Uterus (tissue), 4 donors: Measurements from ENCODE around the gene MRPS22. TPM values are rescaled to one million over a fixed set of nuclear protein-coding genes. Genes with fewer than 3 reads are reported as not detected.
"Not testable (repeated sequence)": the region's sequence is repeated elsewhere in the genome, so short reads cannot be mapped to it uniquely, and the experiment has no call there.

Source experiments
- DNase-seq, 2 donors: peaks; one replicate each; pipeline ENCODE4 v3.0.0-alpha.2; 2019 to 2020
- H3K27ac ChIP-seq, 2 donors: fragments of 200-600 bp; sonication (generic); 1 replicate in 1 of 2; 2 replicates in 1 of 2; pipeline ENCODE4 v1.5.1; 2016 to 2018
- H3K27me3 ChIP-seq, 2 donors: fragments of 200-600 bp; sonication (generic); one replicate each; pipeline ENCODE4 v1.5.1; 2018 to 2019; ENCODE audit warnings: control low read depth in 1 of 2
- H3K36me3 ChIP-seq, 2 donors: fragments of 200-600 bp; sonication (generic); one replicate each; pipeline ENCODE4 v1.5.1; 2019; ENCODE audit warnings: control low read depth in 1 of 2
- H3K4me1 ChIP-seq, 2 donors: fragments of 200-600 bp; sonication (generic); one replicate each; pipeline ENCODE4 v1.5.1; 2018 to 2019; ENCODE audit warnings: control low read depth in 1 of 2
- H3K4me3 ChIP-seq, 2 donors: fragments of 200-600 bp; sonication (generic); 1 replicate in 1 of 2; 2 replicates in 1 of 2; pipeline ENCODE4 v1.5.1; 2018 to 2019; ENCODE audit warnings: mild to moderate bottlenecking in 1 of 2
- H3K9me3 ChIP-seq, 2 donors: fragments of 200-600 bp; sonication (generic); one replicate each; pipeline ENCODE4 v1.5.1; 2019; ENCODE audit warnings: control low read depth in 1 of 2
- POLR2A ChIP-seq, 2 donors: fragments of 450-650 bp; IDR thresholded peaks; one replicate each; pipeline ENCODE4 v1.6.1; 2016; ENCODE audit warnings: antibody characterized with exemption in 2 of 2, mild to moderate bottlenecking in 1 of 2, moderate library complexity in 1 of 2
- intact Hi-C: fragments of 100-400 bp; cut with DNase I; formaldehyde crosslinking; loops from one replicate; pipeline ENCODE4 v1.15.1; 2023; ENCODE audit warnings: low total_unique reads
- total RNA-seq, 4 donors: library from RNA; depleted of rRNA in 3 of 4; stranded (reverse); fragments of >200 nt in 3 of 4; gene quantifications; one replicate each; pipeline versions ENCODE4 v1.1.0 to v1.2.4, GENCODE V29; 2014 to 2023
- TF ChIP-seq, protein P1 (sequence below), 4 experiments: fragments of 200-600 bp in 2 of 4; fragments of 450-650 bp in 2 of 4; sonication (generic) in 2 of 4; IDR thresholded peaks; one replicate each; pipeline ENCODE4 v1.5.1; 2016 to 2019; ENCODE audit warnings: antibody characterized with exemption in 4 of 4, mild to moderate bottlenecking in 2 of 4, moderate library complexity in 1 of 4
- donor health status: DM: yes; HTN: yes; CAD: no.

MRPS22 gene
- total RNA-seq, 4 donors from 2014 or later = 47.8 to 118 (median 76.5) TPM

DNA sequence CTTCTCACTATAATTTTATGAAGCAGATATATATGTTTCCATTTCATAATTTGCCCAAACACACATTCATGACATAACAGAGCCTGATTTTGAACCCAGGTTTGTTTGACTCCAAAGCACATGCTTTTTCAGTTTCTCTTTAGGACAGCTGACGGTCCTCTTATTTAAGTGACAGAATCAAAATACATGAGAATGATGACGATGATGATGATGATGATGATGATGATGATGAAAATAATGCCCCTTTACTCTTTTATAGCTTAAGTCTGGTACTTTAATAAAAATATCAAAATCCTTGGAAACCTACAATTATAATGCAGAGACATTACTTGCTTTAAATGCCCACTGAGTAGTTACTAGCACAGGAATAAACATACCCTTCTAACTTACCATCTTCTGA, 30.3 kb downstream of the MRPS22 start:
- H3K27me3 ChIP-seq = no peaks in the 10 kb centered on the region
- H3K36me3 ChIP-seq = no peaks in the 10 kb centered on the region
- H3K4me1 ChIP-seq = no peaks in the 10 kb centered on the region
- H3K4me3 ChIP-seq = no peak overlapping the region
- no peaks in the 10 kb centered on the region for H3K9me3 ChIP-seq
- DNase-seq = no peak
- H3K27ac ChIP-seq = no peak overlapping the region
- TF ChIP-seq, protein P1, sequence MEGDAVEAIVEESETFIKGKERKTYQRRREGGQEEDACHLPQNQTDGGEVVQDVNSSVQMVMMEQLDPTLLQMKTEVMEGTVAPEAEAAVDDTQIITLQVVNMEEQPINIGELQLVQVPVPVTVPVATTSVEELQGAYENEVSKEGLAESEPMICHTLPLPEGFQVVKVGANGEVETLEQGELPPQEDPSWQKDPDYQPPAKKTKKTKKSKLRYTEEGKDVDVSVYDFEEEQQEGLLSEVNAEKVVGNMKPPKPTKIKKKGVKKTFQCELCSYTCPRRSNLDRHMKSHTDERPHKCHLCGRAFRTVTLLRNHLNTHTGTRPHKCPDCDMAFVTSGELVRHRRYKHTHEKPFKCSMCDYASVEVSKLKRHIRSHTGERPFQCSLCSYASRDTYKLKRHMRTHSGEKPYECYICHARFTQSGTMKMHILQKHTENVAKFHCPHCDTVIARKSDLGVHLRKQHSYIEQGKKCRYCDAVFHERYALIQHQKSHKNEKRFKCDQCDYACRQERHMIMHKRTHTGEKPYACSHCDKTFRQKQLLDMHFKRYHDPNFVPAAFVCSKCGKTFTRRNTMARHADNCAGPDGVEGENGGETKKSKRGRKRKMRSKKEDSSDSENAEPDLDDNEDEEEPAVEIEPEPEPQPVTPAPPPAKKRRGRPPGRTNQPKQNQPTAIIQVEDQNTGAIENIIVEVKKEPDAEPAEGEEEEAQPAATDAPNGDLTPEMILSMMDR (IDR thresholded peaks at IDR 0.05) = no peak
- no peak for TF ChIP-seq POLR2A (IDR thresholded peaks at IDR 0.05)
- intact Hi-C loops = no loop called here

DNA sequence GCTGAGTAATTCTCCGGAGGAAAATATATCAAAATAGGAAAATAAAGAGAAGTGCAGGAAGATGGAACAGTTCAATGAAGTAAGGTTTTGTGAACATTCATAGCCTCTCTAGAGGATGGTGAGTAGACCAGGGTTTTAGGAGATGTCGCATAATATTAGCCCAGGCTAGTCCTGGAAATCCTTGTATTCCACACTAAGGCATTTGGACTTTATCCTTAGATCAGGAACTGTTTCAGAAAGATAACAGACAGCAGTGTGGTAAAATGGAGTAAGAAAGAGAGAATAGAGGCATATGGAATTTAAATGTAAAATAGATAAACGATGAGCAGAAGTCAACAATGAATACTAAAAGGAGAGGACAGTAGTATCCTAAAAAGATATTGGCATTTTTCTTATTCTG, 33.6 kb downstream of the MRPS22 start:
- H3K4me3 ChIP-seq = no peak overlapping the region
- TF ChIP-seq POLR2A (IDR thresholded peaks at IDR 0.05) = no peak
- TF ChIP-seq, protein P1 (IDR thresholded peaks at IDR 0.05) = no peak
- no peaks in the 10 kb centered on the region for H3K27me3 ChIP-seq
- no peaks in the 10 kb centered on the region for H3K9me3 ChIP-seq
- no peak for DNase-seq
- no peaks in the 10 kb centered on the region for H3K36me3 ChIP-seq
- intact Hi-C loops = no loop called here
- no peak overlapping the region for H3K27ac ChIP-seq
- no peaks in the 10 kb centered on the region for H3K4me1 ChIP-seq

DNA sequence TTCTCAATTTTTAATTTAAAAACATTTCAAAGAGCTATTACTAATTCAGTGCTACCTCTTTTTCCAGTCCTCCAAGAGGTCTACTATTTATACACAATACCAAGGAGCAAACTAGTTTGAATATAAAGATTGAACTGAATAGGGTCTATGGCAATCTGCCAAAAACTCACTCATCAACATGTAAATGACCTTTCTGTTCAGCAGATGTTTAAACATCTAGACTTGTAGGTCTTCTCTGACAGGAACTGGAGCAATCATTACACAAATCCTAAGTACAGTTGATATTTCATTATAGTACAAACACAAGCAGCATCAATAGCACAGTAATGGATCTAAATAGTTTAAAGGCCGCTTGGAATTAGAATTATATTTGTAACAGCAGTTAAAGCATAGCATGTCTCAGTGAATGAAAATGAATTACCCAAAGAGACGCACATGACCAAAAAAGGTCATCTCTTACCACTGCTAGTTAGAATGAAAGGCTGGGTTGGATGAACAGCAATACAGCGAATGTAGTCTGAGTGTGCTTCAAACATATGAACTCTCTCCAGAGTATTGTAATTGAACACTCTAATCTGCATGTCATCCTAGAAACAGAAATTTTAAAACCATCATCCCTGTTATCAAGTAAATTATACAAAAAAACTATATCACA, 34.9 kb downstream of the MRPS22 start:
- TF ChIP-seq, protein P1 (IDR thresholded peaks at IDR 0.05) = no peak
- no peak for TF ChIP-seq POLR2A (IDR thresholded peaks at IDR 0.05)
- H3K36me3 ChIP-seq = no peaks in the 10 kb centered on the region

DNA sequence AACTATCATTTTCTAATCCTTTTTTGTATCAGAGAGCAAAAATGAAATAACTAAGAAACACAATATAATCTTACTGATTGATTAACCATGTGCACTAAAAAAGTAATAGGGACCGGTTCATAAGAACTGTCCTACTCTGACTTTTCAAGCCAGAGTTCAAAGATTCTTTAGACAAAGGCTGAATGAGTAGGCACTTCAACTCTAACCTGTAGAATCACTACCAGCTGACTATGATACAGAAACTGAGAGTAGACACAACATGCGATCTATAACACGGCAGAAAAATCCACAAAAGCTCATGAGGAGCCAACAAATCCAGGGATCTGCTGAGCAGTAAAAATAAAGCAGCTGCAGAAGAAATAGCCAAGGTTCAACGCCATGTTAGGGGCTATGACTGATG, 36.8 kb downstream of the MRPS22 start:
- Histone ChIP-seq H3K36me3 (no peaks in the 10 kb centered on the region), H3K4me1 (peaks cover 0 to 4% of the 10 kb centered on the region in 2 donors), H3K27me3 (no peaks in the 10 kb centered on the region), H3K9me3 (no peaks in the 10 kb centered on the region), H3K4me3 (no peak overlapping the region), H3K27ac (no peak overlapping the region)
- no peak for DNase-seq
- intact Hi-C loops = no loop called here
- TF ChIP-seq POLR2A (IDR thresholded peaks at IDR 0.05) = no peak
- TF ChIP-seq, protein P1 (IDR thresholded peaks at IDR 0.05) = no peak

More for the DNA sequence above, 34.9 kb downstream of the MRPS22 start:
- Histone ChIP-seq H3K27ac (no peak overlapping the region), H3K4me3 (no peak overlapping the region), H3K4me1 (no peaks in the 10 kb centered on the region), H3K9me3 (no peaks in the 10 kb centered on the region), H3K27me3 (no peaks in the 10 kb centered on the region)
- no peak for DNase-seq
- intact Hi-C loops = no loop called here

DNA sequence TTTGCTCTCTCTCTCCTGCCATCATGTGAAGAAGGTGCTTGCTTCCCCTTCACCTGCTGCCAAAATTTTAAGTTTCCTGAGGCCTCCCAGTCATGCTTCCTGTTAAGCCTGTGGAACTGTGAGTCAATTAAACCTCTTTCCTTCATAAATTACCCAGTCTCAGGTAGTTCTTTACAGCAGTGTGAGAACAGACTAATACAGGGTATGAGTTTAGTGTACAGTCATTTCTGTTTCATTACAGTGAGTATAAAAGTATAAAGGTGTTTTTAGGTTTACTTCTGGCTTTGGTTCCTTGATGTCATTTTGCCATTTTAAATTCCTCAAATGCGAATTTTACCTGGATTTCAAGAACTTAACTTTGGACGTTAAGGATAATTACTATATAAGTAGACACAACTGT, 38.5 kb downstream of the MRPS22 start:
- DNase-seq, intact Hi-C loops, H3K27me3 ChIP-seq, H3K36me3 ChIP-seq, H3K9me3 ChIP-seq, H3K27ac ChIP-seq, H3K4me3 ChIP-seq: not testable (repeated sequence)
- H3K4me1 ChIP-seq = peaks cover 4 to 11% of the 10 kb centered on the region in 2 donors

DNA sequence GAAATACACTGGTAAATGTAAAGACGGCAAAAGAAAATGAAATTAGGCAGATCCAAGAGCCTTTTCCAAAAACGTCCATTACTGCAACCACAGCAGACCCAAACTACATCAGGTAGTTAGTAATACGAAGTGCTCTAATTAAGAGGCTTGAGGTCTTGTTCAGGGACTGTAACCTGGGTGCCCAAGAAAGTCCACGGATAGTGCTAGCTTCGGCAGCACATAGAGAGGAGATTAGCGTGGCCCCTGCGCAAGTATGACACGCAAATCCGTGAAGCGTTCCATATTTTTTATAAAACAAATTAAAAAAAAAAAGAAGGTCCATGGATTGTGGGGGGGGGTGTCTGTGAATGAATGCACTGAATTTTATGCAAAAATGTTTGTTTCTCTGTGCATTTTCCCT, 44.3 kb downstream of the MRPS22 start:
- Histone ChIP-seq H3K4me1 (peaks cover 4 to 16% of the 10 kb centered on the region in 2 donors), H3K27me3 (no peaks in the 10 kb centered on the region), H3K36me3 (no peaks in the 10 kb centered on the region), H3K9me3 (no peaks in the 10 kb centered on the region), H3K4me3 (no peak overlapping the region), H3K27ac (no peak overlapping the region)
- intact Hi-C loops = no loop called here
- TF ChIP-seq, protein P1 (IDR thresholded peaks at IDR 0.05) = no peak
- TF ChIP-seq POLR2A (IDR thresholded peaks at IDR 0.05) = no peak
- DNase-seq = no peak
